WERI-Rb-1 (cell line): ENCODE results near the gene RBM6.
"Not testable (repeated sequence)": the region's sequence is repeated elsewhere in the genome, so short reads cannot be mapped to it uniquely, and the experiment has no call there.

Experiments
- DNase-seq: peaks from one replicate; pipeline ENCODE4 v3.0.0-alpha.2; 2020
- H3K27ac ChIP-seq: fragments of 250-450 bp; sonication (Bioruptor Pico); 2 replicates; pipeline ENCODE4 v1.5.1; 2020; ENCODE audit warnings: mild to moderate bottlenecking, moderate library complexity
- H3K27me3 ChIP-seq: fragments of 250-450 bp; sonication (Bioruptor Pico); 2 replicates; pipeline ENCODE4 v1.5.1; 2021; ENCODE audit warnings: mild to moderate bottlenecking, low read depth, moderate library complexity; ENCODE audit not compliant: insufficient read depth, severe bottlenecking
- H3K36me3 ChIP-seq: fragments of 250-450 bp; sonication (Bioruptor Pico); 2 replicates; pipeline ENCODE4 v1.5.1; 2020; ENCODE audit warnings: mild to moderate bottlenecking, moderate library complexity
- H3K4me3 ChIP-seq: 2 replicates; pipeline ENCODE4 v1.5.1; 2011; ENCODE audit warnings: low read depth, mild to moderate bottlenecking, control low read depth, low read length
- H3K9me3 ChIP-seq: fragments of 250-450 bp; sonication (Bioruptor Pico); 2 replicates; pipeline ENCODE4 v1.5.1; 2021; ENCODE audit warnings: mild to moderate bottlenecking, moderate library complexity; ENCODE audit not compliant: severe bottlenecking
- CTCF ChIP-seq: IDR thresholded peaks from 2 replicates; pipeline ENCODE4 v1.5.1; 2011; ENCODE audit warnings: low read depth, mild to moderate bottlenecking, control low read depth, inconsistent platforms, low read length

Gene RBM6

GRCh38 chr3:49930922-49931321 lies 9.0 kb upstream of the RBM6 start:
- Histone ChIP-seq H3K4me3 (peak overlapping the region; percentile 87), H3K9me3 (no peaks in the 10 kb centered on the region), H3K27ac (no peak overlapping the region), H3K36me3 (peaks cover 7% of the 10 kb centered on the region; the same call in 1 of the 2 replicates), H3K27me3 (no peaks in the 10 kb centered on the region)
- peak; percentile 50 for TF ChIP-seq CTCF
- DNase-seq, result peak; percentile 86

- H3K27ac ChIP-seq, H3K4me3 ChIP-seq, DNase-seq, H3K9me3 ChIP-seq, H3K36me3 ChIP-seq, H3K27me3 ChIP-seq: not testable (repeated sequence)
These were observed 7.7 kb upstream of the RBM6 start for GRCh38 chr3:49932281-49932680.

- H3K4me3 ChIP-seq, result no peak overlapping the region
- no peaks in the 10 kb centered on the region for H3K27me3 ChIP-seq
- TF ChIP-seq CTCF, result no peak
- no peak overlapping the region for H3K27ac ChIP-seq
- H3K9me3 ChIP-seq, result no peaks in the 10 kb centered on the region
- peaks cover 3% of the 10 kb centered on the region; the same call in 1 of the 2 replicates for H3K36me3 ChIP-seq
- DNase-seq, result no peak
These were observed 2.9 kb upstream of the RBM6 start for GRCh38 chr3:49937090-49937489.

- Histone ChIP-seq H3K27me3 (no peaks in the 10 kb centered on the region), H3K36me3 (peaks cover 19% of the 10 kb centered on the region), H3K9me3 (no peaks in the 10 kb centered on the region), H3K27ac (peak overlapping the region; percentile 86), H3K4me3 (peak overlapping the region; percentile 76)
- TF ChIP-seq CTCF, result no peak
- no peak for DNase-seq
These were observed 808 bp downstream of the RBM6 start for GRCh38 chr3:49940667-49941249.

- no peak overlapping the region for H3K27ac ChIP-seq
- TF ChIP-seq CTCF, result no peak
- H3K36me3 ChIP-seq, result peaks cover 19% of the 10 kb centered on the region
- no peak for DNase-seq
- H3K9me3 ChIP-seq, result no peaks in the 10 kb centered on the region
- H3K27me3 ChIP-seq, result no peaks in the 10 kb centered on the region
- H3K4me3 ChIP-seq, result no peak overlapping the region
These were observed 2.7 kb downstream of the RBM6 start for GRCh38 chr3:49942651-49943050.

GRCh38 chr3:49952924-49953323 lies 13.0 kb downstream of the RBM6 start:
- no peaks in the 10 kb centered on the region for H3K9me3 ChIP-seq
- DNase-seq, result no peak
- H3K36me3 ChIP-seq, result no peaks in the 10 kb centered on the region
- no peak for TF ChIP-seq CTCF
- no peaks in the 10 kb centered on the region for H3K27me3 ChIP-seq
- no peak overlapping the region for H3K4me3 ChIP-seq
- no peak overlapping the region for H3K27ac ChIP-seq
